NB4 (cell line): Measurements from ENCODE around the gene NT5M.

Source experiments
- DNase-seq: peaks from one replicate; pipeline ENCODE4 v3.0.0; 2010; ENCODE audit warnings: low read depth
- H3K4me3 ChIP-seq: one replicate; pipeline ENCODE4 v1.5.1; 2011; ENCODE audit warnings: mild to moderate bottlenecking, low read depth, low read length, moderate library complexity
- MYC ChIP-seq: IDR thresholded peaks from 2 replicates; pipeline ENCODE4 v1.6.1; 2011; ENCODE audit warnings: low read depth, low read length
- POLR2A ChIP-seq: IDR thresholded peaks from 2 replicates; pipeline ENCODE4 v1.6.1; 2011; ENCODE audit warnings: mild to moderate bottlenecking; ENCODE audit not compliant: insufficient read length; ENCODE audit errors: extremely low read depth
- TF ChIP-seq, protein P1 (sequence below): IDR thresholded peaks from one replicate; pipeline ENCODE4 v1.5.1; 2012; ENCODE audit warnings: low read depth, low read length
- TF ChIP-seq, protein P2 (sequence below): IDR thresholded peaks from 2 replicates; pipeline ENCODE4 v1.6.1; 2011; ENCODE audit warnings: low read depth, low read length

The NT5M gene

DNA sequence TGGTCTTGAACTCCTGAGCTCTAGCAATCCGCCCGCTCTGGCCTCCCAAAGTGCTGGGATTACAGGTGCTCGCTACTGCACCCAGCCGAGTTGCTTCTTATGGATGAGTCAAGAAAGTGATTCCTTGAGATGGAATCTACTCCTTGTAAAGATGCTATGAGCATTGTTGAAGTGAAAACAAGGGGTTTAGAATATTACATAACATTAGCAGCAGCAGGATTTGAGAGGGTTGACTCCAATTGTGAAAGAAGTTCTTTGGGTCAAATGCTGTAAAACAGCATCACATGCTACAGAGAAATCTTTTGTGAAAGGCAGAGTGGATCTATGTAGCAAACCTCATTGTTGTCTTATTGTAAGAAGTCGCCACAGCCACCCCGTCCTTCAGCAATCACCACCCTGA, 72.7 kb downstream of the NT5M start:
- no peak overlapping the region for H3K4me3 ChIP-seq
- no peak for DNase-seq
- no peak for TF ChIP-seq POLR2A
- TF ChIP-seq MYC = no peak
- TF ChIP-seq, protein P1, sequence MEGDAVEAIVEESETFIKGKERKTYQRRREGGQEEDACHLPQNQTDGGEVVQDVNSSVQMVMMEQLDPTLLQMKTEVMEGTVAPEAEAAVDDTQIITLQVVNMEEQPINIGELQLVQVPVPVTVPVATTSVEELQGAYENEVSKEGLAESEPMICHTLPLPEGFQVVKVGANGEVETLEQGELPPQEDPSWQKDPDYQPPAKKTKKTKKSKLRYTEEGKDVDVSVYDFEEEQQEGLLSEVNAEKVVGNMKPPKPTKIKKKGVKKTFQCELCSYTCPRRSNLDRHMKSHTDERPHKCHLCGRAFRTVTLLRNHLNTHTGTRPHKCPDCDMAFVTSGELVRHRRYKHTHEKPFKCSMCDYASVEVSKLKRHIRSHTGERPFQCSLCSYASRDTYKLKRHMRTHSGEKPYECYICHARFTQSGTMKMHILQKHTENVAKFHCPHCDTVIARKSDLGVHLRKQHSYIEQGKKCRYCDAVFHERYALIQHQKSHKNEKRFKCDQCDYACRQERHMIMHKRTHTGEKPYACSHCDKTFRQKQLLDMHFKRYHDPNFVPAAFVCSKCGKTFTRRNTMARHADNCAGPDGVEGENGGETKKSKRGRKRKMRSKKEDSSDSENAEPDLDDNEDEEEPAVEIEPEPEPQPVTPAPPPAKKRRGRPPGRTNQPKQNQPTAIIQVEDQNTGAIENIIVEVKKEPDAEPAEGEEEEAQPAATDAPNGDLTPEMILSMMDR = no peak
- TF ChIP-seq, protein P2, sequence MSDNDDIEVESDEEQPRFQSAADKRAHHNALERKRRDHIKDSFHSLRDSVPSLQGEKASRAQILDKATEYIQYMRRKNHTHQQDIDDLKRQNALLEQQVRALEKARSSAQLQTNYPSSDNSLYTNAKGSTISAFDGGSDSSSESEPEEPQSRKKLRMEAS = no peak

DNA sequence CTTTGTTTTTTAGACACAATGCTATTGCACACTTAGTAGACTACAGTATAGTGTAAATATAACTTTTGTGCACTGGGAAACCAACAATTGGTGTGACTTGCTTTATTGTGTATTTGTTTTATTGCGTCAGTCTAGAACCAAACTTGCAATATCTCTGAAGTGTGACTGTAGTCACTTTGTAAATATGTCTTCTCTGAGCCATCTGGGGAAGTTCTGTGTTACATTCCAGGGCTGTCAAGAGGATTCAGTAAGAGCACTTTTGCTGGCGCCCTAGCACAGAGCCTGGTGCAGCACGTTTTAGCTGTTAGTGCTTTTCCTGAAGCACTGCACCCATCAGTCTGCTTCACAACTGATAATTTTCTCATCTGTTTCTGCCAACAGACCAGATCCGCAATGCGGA, 73.2 kb downstream of the NT5M start:
- DNase-seq = no peak
- TF ChIP-seq, protein P2 = no peak
- TF ChIP-seq, protein P1 = no peak
- TF ChIP-seq MYC (no peak), POLR2A (no peak)

DNA sequence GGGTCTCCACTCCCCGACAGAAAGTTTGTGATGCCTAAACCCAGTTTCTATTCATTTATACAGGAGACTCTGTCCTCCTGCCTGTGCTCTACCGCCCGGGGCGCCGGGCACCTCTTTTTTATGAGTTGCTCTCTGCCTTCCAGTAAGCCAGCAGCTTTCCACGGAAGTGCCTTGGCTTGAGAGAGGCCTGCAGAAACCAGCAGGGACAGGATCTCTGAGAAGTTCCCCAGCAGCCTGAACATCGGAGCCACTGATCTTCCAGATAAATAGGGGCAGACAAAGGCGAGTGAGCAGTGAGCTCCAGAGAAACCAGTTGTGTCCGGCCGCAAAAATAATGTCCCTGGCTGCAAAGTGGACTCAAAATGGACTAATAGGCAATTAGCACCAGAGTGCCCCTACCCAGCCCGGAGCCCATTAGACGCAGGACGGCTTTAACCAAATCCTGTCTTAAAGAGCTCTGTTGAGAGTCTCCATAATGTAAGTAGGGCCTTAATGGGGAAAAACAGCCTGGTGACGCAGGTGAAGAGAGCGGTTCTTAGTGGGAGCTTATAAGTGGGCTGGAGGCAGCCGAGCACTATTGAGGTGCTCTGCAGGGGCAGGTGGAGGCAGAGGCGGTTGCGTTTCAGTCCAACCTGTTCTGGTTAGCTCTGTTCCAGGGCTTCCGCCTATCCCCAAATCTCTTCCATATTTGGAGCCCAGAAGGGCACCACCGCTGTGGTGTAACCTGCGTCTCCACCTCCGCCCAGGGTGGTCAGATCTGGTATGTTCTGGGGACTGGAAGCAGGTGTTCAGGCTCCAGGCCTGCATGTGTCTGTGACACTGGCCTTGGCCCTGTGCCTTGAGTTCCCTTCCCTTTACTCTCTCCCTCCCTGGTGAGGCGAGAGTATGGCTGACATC, 74.1 kb downstream of the NT5M start:
- TF ChIP-seq POLR2A (no peak), MYC (no peak)
- TF ChIP-seq, protein P1 = no peak
- TF ChIP-seq, protein P2 = no peak
- H3K4me3 ChIP-seq = no peak overlapping the region
- DNase-seq = no peak

More for the DNA sequence above, 73.2 kb downstream of the NT5M start:
- no peak overlapping the region for H3K4me3 ChIP-seq

DNA sequence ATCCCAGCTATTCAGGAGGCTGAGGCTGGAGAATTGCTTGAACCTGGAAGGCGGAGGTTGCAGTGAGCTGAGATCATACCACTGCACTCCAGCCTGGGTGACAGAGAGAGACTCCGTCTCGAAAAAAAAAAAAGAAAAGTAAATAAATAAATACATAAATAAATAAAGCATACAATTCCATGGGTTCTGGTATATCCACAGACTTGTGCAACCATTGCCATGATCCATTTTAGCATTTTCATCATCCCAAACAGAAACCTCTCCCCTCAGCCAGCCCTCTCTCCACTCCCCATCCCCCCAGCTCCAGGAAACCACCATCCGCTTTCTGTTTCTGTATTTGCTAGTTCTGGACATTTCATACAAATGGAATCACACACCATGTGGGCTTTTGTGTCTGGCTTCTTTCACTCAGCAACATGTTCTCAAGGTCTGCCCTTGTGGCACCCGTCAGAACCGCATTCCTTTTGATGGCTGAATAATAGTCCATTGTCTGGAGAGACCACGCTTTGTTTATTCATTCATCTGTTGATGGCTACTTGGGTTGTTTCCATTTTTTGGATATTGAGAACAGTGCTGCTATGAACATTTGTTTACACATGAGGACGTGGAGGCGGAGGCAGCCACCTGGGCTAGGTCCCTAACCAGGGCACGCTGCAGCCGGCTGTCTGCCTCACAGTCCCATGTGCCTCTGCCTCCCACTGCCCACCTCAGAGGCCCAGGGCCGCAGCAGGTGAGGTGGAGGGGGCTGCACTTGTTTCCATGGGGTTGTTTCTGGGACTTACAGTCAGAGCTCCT, 76.2 kb downstream of the NT5M start:
- TF ChIP-seq POLR2A (no peak), MYC (no peak)
- TF ChIP-seq, protein P1 = no peak
- TF ChIP-seq, protein P2 = no peak
- no peak for DNase-seq
- H3K4me3 ChIP-seq = no peak overlapping the region

DNA sequence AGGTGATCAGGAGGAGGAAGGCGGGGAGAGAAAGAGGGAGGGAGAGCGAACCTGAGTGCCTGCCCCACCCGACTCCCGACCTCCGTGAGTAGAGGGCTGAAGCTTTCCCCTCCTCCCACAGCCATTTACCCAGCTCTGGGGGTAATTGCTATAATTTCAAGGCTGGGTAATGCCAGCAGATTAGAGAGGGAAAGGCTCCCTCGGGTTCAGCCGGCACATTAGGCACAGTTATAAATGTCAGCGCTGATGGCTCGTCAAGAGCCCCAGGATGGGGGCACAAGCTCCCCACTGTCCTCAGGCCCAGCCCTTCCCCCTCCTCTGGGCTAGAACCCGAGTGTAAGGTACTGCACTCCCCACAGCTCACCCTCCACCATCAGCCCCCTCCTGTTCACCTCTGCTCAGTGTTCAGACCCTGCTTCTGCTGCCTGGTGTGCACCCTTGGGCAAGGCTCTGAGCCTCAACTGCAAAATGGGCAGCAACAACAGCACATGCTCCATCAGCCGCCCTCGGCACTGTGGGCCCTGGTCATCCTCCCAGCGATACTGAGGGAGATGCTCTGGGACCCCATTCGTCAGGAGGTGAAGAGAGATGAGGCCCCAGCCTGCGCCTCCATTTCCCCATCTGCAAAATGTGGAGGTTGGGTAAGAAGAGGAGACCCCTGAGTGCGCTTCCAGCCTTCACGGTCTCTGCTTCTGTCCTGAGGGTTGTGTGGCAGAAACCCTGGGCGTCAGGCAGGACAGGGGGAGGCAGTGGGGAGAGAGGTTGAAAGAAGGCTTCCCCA, 77.2 kb downstream of the NT5M start:
- TF ChIP-seq, protein P2 = no peak
- no peak for TF ChIP-seq MYC
- TF ChIP-seq POLR2A = no peak
- TF ChIP-seq, protein P1 = no peak
- H3K4me3 ChIP-seq = no peak overlapping the region
- DNase-seq = no peak
